ENCODE measurements around the gene KLRC2. TPM values are rescaled to one million over a fixed set of nuclear protein-coding genes. Genes with fewer than 3 reads are reported as not detected.
A peak's percentile ranks its signal among the peaks of the same experiment; 100 is the strongest.
"Not testable (repeated sequence)": the region's sequence is repeated elsewhere in the genome, so short reads cannot be mapped to it uniquely, and the experiment has no call there.

The KLRC2 gene
- total RNA-seq, 2 donors from 2014 or later = not detected

DNA sequence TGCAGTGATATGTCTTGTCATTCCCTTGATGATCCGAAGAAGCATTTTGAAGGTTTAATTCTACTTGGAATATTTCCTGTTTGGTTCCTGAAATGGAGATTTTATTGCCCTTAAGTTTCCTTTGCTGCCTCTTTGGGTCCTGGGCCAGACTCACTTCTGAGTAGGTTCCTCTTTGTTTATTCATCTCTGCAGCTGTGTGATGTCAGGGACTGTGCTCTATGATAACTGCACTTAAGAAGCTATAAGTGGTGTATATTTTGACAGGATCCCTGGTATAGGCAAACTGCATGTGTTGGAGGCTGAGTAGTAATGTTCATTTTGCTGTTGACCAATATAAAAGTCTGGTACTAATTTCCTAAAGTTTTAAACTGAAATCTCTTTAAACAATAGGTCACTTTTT, 26.4 kb downstream of the KLRC2 start, which contains the start of gene KLRC4:
Gene KLRC4 (minus strand): TSS at position 366 of the 400 bp plus-strand sequence. CDS start 182 bp downstream, at position 184.
- DNase-seq (no peak), ATAC-seq (peak in 1 of 2 donors; percentile 44)
- intact Hi-C loops (cut with DNase I) = no loop called here

DNA sequence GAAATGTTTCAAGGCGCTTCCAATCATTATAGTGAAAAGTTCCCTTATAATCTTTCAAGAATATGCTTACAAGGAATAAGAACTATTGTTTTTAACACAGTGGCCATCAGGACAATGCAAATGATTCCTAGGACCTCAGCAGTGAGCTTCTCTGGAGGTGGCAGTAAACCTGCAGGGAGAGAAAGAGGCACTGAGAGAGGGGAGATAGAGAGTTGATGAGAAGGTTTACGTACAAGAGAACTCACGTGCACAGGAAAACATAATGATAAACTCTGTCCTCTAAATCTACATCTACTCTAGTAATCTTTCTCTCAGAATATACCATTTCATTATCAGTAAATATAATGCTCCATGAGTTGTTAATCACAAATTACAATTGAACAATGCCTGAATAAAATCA, 27.0 kb downstream of the KLRC2 start:
- ATAC-seq (no peak), DNase-seq (no peak)
- intact Hi-C loops (cut with DNase I) = no loop called here

DNA sequence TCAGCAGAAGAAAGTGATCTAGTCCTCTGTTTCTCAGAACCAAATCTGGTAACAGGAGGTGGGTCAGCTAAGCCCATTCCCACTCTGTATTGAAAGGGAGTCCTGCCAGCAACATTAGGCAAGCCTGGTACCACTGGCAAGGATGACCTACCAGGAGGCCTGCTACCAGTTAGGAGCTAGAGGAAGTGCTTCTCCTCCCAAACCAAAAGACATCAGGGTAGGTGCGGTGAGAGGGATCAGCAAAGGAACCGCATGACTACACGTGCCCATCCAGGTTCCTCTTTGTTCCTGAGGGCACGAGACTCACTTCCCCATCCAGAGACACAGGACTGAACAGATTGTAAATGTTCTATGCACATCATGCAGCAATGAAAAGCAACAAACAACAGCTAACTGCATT, 29.1 kb downstream of the KLRC2 start:
- intact Hi-C loops (cut with DNase I) = no loop called here
- peak in 1 of 2 donors; percentile 71 for ATAC-seq
- DNase-seq = no peak

DNA sequence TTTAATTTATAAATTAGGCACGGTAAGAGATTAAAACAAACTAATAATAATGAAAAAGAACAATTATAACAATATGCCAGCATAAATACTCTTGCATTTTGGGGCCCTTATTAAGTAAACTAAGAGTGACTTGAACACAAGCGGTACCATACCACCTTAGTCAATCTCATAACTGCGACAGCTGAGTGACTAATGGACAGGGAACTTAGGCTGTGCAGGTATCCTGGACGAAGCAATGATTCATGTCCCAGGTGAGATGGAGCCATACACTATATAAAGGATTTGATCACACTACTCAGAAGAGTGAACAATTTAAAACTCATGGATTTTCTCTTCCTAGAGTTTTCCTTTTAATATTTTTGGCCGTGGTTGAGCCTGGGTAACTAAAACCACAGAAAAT, 30.5 kb downstream of the KLRC2 start:
- DNase-seq (no peak), ATAC-seq (no peak)
- intact Hi-C loops (cut with DNase I) = no loop called here

DNA sequence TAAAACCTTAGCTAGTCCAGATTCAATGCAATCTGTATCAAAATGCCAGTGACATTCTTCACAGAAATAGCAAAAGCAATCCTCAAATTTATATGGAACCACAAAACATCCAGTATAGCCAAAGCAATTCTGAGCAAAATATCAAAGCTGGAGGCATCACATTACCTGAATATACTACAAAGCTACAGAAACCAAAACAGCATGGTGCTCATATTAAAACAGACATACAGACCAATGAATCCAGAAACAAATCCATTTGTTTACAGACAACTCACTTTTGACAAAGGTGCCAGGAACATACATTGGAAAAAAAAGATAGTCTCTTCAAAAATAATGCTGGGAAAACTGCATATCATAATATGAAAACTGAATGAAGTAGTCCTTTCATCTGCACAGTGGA, 31.0 kb downstream of the KLRC2 start:
- intact Hi-C loops (cut with DNase I) = no loop called here
- ATAC-seq = no peak
- DNase-seq = no peak

DNA sequence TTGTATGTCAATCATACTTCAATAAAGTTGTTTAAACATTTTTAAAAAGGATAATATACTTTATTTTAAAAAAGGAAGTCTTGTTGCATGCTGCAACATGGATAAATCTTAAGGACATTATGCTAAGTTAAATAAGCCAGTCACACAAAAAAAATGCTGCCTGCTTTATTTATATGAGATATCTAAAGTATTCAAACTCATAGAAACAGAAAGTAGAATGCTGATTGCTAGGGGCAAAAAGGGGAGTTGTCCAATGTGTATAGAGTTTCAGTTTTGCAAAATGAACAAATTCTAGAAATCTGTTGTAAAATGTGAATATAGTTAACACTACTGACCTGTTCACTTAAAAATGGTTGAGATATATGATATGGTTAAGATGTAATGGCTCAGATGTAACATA, 35.0 kb downstream of the KLRC2 start:
- ATAC-seq (no peak), DNase-seq (no peak)
- intact Hi-C loops (cut with DNase I) = no loop called here

DNA sequence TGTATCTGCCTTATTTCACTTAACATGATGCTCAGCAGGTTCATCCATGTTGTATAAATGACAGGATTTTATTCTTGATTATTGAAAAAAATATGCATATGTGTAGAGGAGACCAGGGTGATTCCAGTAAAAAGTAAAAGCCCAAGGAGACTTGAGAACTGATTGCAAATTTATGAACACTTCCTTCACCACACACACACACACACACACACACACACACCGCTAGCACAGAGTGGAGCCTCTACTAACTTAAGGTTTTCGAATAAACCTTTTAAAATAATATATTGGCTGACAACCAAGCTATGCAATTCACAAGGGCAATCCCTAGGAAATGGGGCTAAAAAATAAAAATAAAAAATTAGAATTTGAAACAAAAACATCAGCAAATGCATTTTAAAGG, 37.6 kb downstream of the KLRC2 start:
- DNase-seq = no peak
- ATAC-seq = no peak
- intact Hi-C loops (cut with DNase I) = no loop called here

DNA sequence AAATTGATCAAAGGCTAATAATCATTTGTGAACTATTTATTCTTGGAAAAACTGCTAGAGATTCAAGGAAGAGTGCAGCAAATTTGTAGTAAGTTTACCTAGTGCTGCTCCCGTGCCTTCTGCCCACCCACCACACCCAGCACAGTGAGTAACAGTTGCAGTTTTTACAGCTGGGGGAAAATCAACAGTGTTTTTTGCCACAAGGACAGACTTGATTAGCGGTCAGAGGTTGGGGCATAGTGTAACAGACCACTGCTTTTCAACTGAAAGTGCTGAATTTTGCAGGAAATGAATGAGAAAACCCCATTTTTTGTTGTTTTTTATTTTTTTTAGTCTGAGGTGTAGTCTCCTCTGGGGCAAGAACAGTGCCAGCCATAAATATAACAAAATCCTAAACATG, 38.5 kb downstream of the KLRC2 start:
- intact Hi-C loops (cut with DNase I) = no loop called here
- DNase-seq (no peak), ATAC-seq (no peak)

DNA sequence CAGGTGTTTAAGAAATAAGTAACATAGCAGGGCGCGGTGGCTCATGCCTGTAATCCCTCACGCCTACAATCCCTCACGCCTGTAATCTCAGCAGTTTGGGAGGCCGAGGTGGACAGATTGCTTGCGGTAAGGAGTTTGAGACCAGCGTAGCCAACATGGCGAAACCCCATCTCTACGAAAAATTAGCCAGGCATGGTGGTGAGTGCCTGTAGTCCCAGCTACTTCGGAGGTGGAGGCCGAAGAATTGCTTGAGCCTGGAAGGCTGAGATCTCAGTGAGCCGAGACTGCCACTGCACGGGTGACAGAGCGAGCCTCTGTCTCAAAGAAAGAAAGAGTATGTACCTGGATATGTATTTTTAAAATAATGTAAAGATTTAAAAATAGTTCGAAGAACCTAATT, 39.6 kb downstream of the KLRC2 start:
- DNase-seq; ATAC-seq; intact Hi-C loops (cut with DNase I): not testable (repeated sequence)

DNA sequence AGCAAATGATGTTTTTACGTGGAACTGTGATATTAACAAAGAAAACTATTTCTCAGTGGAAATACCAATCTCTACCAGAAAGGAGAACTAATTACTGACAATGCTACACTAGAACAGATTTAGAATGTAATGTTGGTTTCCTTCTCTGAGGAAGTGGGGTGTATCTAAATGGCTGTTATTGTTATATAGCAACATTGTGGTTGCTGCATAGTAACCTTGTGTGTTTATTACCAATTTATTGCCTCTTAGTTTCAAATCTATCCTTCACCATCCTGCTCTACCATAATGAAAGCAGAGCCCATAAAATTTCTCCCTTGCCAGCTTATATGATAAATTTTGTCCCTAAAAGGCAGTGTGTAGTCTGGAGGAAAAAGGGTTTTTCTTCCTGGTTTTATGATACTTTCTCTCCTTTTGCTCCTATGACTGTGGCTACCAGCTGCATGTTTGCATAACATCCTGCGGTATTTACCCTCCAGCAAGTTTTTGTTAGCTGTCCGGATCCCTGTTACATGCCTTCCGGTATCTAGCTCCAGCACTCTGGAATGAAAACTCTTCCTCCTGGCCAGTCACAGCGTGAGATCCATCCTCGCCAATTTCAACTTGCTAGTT, 40.3 kb downstream of the KLRC2 start:
- DNase-seq (no peak), ATAC-seq (peak; percentile 74 to 85)
- intact Hi-C loops (cut with DNase I) = no loop called here

DNA sequence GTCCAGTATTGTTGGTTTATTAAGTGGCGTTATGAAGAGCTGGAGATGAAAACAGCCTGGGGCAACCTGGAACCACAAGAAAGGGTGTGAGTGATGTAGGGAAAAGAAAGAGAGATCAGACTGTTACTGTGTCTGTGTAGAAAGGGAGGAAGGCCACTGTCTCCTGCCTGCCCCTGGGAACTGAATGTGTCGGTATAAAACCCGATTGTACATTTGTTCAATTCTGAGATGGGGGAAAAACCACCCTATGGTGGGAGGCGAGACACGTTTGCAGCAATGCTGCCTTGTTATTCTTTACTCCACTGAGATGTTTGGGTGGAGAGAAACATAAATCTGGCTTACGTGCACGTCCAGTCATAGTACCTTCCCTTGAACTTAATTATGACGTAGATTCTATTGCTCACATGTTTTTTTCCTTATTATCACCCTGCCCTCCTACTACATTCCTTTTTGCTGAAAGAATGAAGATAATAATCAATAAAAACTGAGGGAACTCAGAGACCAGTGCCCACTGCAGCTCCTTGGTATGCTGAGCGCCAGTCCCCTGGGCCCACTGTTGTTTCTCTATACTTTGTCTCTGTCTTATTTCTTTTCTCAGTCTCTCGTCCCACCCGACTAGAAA, 41.2 kb downstream of the KLRC2 start:
- ATAC-seq; intact Hi-C loops (cut with DNase I); DNase-seq: not testable (repeated sequence)

DNA sequence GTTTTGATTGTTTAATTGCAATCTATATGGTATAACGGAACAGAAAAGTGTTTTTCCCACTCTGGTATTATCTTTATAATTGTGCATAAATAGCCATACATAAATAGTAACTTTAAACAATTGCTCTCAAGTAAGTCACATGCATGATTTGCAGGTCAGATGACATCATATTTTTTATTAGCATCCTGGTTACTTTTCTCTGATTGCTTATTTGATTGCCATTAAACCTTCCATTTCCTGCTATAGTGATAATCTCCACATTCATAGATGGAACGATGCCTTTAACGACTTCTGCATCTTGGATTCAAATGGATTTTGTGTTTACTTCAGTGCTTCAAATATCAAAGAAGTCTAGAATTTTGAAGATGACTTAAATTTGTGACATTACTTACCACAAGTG, 42.5 kb downstream of the KLRC2 start:
- DNase-seq = no peak
- ATAC-seq = no peak
- intact Hi-C loops (cut with DNase I) = no loop called here

DNA sequence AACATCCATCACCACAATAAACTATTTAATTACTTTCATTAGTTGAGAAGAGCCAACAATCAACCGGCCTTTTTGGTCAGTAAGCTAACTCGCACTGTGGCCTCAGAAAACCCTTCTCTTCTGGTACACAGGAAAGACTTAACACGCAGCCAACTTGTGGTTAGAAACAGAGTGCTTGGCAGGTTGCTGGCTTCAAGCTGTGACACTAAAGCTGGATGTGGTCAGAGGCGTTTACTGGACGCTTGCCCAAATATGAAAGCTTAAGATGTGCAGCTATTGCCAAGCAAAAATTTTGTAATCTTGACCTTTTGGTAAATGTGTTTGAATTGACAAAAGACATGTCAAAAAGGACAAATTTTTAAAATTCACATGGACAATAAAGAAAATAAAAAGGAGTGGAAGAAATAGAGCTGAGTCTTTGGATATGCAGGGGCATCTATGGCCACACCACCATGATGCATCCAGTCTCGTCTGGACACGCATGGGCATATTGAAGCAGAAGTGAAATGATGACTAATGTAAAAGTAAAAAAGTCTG, 43.3 kb downstream of the KLRC2 start:
- ATAC-seq (peak; percentile 90 to 92), DNase-seq (peak; percentile 69)
- intact Hi-C loops (cut with DNase I) = no loop called here

DNA sequence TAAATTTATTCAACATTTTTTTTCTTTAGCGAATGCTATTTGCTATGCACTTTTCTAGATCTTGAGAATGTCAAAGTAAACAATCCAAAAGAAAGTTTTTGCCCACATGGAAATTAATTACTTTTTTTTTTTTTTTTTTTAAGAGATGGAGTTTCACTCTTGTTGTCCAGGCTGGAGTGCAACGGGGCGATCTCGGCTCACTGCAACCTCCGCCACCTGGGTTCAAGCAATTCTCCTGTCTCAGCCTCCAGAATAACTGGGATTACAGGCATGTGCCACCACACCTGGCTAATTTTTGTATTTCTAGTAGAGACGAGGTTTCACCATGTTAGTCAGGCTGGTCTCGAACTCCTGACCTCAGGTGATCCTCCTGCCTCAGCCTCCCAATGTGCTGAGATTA, 44.8 kb downstream of the KLRC2 start:
- intact Hi-C loops (cut with DNase I); DNase-seq; ATAC-seq: not testable (repeated sequence)

DNA sequence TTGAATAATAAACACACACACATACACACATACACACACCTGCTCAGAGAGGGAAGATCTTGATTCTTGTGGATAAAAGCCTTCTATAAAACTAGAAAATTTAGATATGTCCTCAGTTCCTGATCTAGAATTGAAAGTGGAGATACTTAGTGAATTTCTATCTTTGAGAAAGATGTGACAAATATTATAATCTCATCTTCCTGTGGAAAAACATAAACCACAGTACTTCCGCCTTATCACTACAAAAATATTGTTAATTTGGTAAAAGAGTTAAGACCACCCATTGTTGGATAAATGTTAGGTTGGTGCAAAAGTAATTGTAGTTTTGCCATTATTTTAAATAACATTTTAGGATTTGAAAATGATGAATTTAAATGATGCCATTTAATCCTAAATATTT, 45.9 kb downstream of the KLRC2 start, which contains the start of gene KLRK1:
Gene KLRK1 (minus strand): TSS at position 138 of the 400 bp plus-strand sequence. CDS start 1,231 bp downstream, outside the sequence.
- intact Hi-C loops (cut with DNase I) = no loop called here
- no peak for DNase-seq

DNA sequence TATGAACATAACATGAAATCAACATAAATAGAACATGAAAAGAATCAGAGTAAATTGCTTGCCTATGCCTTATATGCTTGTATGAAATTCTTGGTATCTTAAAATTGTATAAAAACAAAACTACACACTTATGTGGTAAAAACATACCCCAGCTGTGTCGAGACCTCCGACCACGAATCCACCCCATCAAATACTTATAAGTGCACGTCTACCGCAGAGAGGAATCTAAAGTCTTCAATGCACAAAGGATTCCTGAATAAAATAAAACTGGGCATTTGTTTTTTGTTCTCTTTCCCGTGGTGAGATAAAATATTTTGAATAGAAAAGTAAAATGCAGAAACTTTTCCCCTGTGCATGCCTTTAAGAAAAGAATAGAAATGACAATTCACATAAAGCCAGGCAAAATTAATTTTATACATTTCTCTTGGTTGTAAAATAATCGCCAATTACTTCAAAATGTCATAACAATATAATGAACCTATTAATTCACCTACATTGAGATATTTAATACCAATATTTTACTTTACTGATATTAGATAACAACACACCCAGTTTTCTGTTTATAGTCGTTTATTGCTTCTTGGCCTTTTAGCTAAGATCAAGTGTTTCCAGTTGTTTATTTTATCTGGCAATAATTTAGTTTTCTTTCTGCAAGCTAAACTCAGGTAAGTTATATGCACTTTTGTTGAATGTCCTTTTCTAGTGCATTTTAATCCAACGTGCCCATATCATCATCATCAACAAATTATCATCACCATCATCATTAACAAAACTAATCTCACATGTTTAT, 47.0 kb downstream of the KLRC2 start:
- DNase-seq = no peak
- intact Hi-C loops (cut with DNase I) = no loop called here
- no peak for ATAC-seq

More for the DNA sequence above, 45.9 kb downstream of the KLRC2 start, which contains the start of gene KLRK1:
- ATAC-seq = no peak

DNA sequence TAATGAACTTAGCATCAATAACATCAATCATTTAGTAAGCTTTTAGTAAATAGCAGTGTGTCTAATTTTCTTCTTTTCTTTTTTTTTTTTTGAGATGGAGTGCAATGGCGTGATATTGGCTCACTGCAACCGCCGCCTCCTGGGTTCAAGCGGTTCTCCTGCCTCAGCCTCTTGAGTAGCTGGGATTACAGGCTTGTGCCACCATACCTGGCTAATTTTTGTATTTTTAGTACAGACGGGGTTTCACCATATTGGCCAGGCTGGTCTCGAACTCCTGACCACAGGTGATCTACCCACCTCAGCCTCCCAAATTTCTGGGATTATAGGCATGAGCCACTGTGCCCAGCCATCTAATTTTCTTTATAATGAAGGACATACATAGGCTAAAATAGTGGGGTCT, 48.3 kb downstream of the KLRC2 start:
- intact Hi-C loops (cut with DNase I); ATAC-seq; DNase-seq: not testable (repeated sequence)

DNA sequence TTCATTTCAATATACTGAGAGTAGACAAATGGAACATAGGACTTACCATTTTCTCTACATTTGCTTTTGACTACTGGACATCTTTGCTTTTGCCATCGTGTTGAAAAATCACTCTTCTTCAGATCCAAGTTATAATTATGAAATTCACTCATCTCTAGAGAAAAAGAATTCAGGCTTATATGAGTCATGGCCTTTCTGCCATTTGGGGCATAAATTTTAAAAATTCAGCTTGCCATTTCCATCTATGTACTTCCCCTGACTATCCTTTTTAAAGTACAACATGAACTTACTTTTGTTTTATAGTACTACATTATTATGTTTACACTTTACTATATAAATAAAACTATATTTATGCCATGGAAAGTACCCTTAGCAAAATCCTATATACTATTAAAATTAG, 49.0 kb downstream of the KLRC2 start:
- intact Hi-C loops (cut with DNase I) = no loop called here
- no peak for ATAC-seq
- DNase-seq = no peak

DNA sequence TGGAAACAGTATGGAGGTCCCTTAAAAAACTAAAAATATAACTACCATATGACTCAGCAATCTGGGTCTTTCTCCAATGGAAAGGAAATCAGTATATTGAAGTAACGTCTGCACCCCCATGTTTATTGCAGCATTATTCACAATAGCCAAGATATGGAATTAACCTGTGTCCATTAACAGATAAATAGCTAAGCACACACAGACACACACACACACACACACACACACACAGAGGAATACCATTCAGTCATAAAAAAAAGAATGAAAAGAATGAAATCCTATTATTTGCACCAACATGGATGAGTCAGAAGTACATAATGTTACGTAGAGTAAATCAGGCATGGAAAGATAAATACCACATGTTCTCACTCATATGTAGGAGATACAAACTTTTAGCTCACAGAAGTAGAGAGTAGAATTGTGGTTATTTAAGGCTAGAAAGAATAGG, 50.6 kb downstream of the KLRC2 start:
- ATAC-seq = no peak

DNA sequence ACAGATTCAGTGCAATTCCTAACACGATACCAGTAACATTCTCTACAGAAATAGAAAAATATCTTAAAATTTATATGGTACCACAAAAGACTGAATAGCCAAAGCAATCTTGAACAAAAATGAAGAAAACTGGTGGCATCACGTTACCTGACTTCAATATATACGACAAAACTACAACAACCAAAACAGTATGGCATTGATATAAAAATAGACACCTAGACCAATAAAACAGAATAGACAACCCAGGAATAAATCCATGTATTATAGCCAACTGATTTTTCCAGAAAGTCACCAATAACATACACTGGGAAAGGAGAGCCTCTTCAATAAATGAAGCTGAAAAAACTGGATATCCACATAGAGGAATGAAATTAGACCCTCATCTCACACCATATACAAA, 51.6 kb downstream of the KLRC2 start:
- intact Hi-C loops (cut with DNase I) = no loop called here
- ATAC-seq = no peak
- no peak for DNase-seq

More for the DNA sequence above, 50.6 kb downstream of the KLRC2 start:
- intact Hi-C loops (cut with DNase I) = no loop called here
- no peak for DNase-seq
